CD1c-positive myeloid dendritic cell (primary cell): ENCODE data around the gene MTA2.
A peak's percentile ranks its signal among the peaks of the same experiment; 100 is the strongest.
"Not testable (repeated sequence)": the region's sequence is repeated elsewhere in the genome, so short reads cannot be mapped to it uniquely, and the experiment has no call there.

Experiments used
- DNase-seq: peaks from one replicate; pipeline ENCODE4 v3.0.0-alpha.2; 2016; ENCODE audit errors: extremely low spot score

The MTA2 gene

GRCh38 chr11:62566247-62566646 is 35.4 kb downstream of the MTA2 start:
- no peak for DNase-seq

- DNase-seq, result no peak
Measured at GRCh38 chr11:62565100-62565802, 36.4 kb downstream of the MTA2 start.

- DNase-seq, result not testable (repeated sequence)
Measured at GRCh38 chr11:62561677-62562230, 39.9 kb downstream of the MTA2 start.

- DNase-seq, result peak; percentile 88
Measured at GRCh38 chr11:62560566-62561103, 41.0 kb downstream of the MTA2 start.

GRCh38 chr11:62559626-62560025 is 42.0 kb downstream of the MTA2 start:
- DNase-seq, result not testable (repeated sequence)

- no peak for DNase-seq
Measured at GRCh38 chr11:62559204-62559603, 42.5 kb downstream of the MTA2 start.

GRCh38 chr11:62558669-62559068 is 43.0 kb downstream of the MTA2 start:
- no peak for DNase-seq

- no peak for DNase-seq
Measured at GRCh38 chr11:62556875-62557631, 44.6 kb downstream of the MTA2 start.

GRCh38 chr11:62556108-62556874 is 45.4 kb downstream of the MTA2 start:
- DNase-seq, result peak; percentile 92

GRCh38 chr11:62555464-62556107 is 46.1 kb downstream of the MTA2 start:
- DNase-seq, result peak; percentile 97

- no peak for DNase-seq
Measured at GRCh38 chr11:62554387-62555167, 47.1 kb downstream of the MTA2 start.

GRCh38 chr11:62553839-62554361 is 47.8 kb downstream of the MTA2 start:
- DNase-seq, result peak; percentile 83

GRCh38 chr11:62553080-62553838 is 48.4 kb downstream of the MTA2 start:
- peak; percentile 91 for DNase-seq

- DNase-seq, result peak; percentile 38
Measured at GRCh38 chr11:62552485-62553079, 49.1 kb downstream of the MTA2 start.

- DNase-seq, result not testable (repeated sequence)
Measured at GRCh38 chr11:62550478-62550877, 51.2 kb downstream of the MTA2 start.

GRCh38 chr11:62548545-62549335 is 52.9 kb downstream of the MTA2 start:
- no peak for DNase-seq

GRCh38 chr11:62547691-62548281 is 53.9 kb downstream of the MTA2 start:
- no peak for DNase-seq
